ENCODE data around the gene ATMIN. TPM values are rescaled to one million over a fixed set of nuclear protein-coding genes. Genes with fewer than 3 reads are reported as not detected.
A peak's percentile ranks its signal among the peaks of the same experiment; 100 is the strongest.

The ATMIN gene
- total RNA-seq, 1 donor, result 54.0 TPM

- H3K4me3 ChIP-seq (ENCODE audit: low read depth, low read length), result peak overlapping the region; percentile 96
- TF ChIP-seq CTCF (IDR thresholded peaks at IDR 0.05; ENCODE audit: insufficient read depth, low read depth, low read length), result peak; percentile 60
- peak; percentile 78 for DNase-seq (ENCODE audit: low read depth)
Measured at GRCh38 chr16:81004646-81005353, 30.8 kb upstream of the ATMIN start.

GRCh38 chr16:81005610-81006161, 30.0 kb upstream of the ATMIN start:
- DNase-seq (ENCODE audit: low read depth), result no peak
- TF ChIP-seq CTCF (IDR thresholded peaks at IDR 0.05; ENCODE audit: insufficient read depth, low read depth, low read length), result no peak
- H3K4me3 ChIP-seq (ENCODE audit: low read depth, low read length), result peak overlapping the region; percentile 96

GRCh38 chr16:81006211-81006812, 29.3 kb upstream of the ATMIN start:
- DNase-seq (ENCODE audit: low read depth), result peak; percentile 51
- no peak for TF ChIP-seq CTCF (IDR thresholded peaks at IDR 0.05; ENCODE audit: insufficient read depth, low read depth, low read length)
- peak overlapping the region; percentile 96 for H3K4me3 ChIP-seq (ENCODE audit: low read depth, low read length)

GRCh38 chr16:81006813-81007695, 28.6 kb upstream of the ATMIN start, which contains the start of the genes CENPN and CMC2:
Gene CENPN (plus strand): TSS chr16:81007214. CDS start chr16:81011940, 4,726 bp downstream.
Gene CMC2 (minus strand): TSS chr16:81006885. CDS start chr16:80997394, 9,491 bp downstream.
- DNase-seq (ENCODE audit: low read depth), result peak; percentile 99
- TF ChIP-seq CTCF (IDR thresholded peaks at IDR 0.05; ENCODE audit: insufficient read depth, low read depth, low read length), result no peak
- H3K4me3 ChIP-seq (ENCODE audit: low read depth, low read length), result peak within 1 kb of the TSS; percentile 96

GRCh38 chr16:81008505-81008789, 27.2 kb upstream of the ATMIN start:
- H3K4me3 ChIP-seq (ENCODE audit: low read depth, low read length), result peak overlapping the region; percentile 96
- TF ChIP-seq CTCF (IDR thresholded peaks at IDR 0.05; ENCODE audit: insufficient read depth, low read depth, low read length), result no peak
- DNase-seq (ENCODE audit: low read depth), result no peak

- DNase-seq (ENCODE audit: low read depth), result no peak
- TF ChIP-seq CTCF (IDR thresholded peaks at IDR 0.05; ENCODE audit: insufficient read depth, low read depth, low read length), result no peak
- no peak overlapping the region for H3K4me3 ChIP-seq (ENCODE audit: low read depth, low read length)
Measured at GRCh38 chr16:81012974-81013373, 22.7 kb upstream of the ATMIN start.
